NT2/D1 (cell line): Measurements from ENCODE around the gene HERC3.

ENCODE experiments used
- SUZ12 ChIP-seq: IDR thresholded peaks from 2 replicates; pipeline ENCODE4 v1.6.1; 2011; ENCODE audit not compliant: insufficient read length, insufficient read depth; ENCODE audit errors: extremely low read depth
- YY1 ChIP-seq: IDR thresholded peaks from 2 replicates; pipeline ENCODE4 v1.6.1; 2011; ENCODE audit not compliant: insufficient read length, insufficient read depth

DNA sequence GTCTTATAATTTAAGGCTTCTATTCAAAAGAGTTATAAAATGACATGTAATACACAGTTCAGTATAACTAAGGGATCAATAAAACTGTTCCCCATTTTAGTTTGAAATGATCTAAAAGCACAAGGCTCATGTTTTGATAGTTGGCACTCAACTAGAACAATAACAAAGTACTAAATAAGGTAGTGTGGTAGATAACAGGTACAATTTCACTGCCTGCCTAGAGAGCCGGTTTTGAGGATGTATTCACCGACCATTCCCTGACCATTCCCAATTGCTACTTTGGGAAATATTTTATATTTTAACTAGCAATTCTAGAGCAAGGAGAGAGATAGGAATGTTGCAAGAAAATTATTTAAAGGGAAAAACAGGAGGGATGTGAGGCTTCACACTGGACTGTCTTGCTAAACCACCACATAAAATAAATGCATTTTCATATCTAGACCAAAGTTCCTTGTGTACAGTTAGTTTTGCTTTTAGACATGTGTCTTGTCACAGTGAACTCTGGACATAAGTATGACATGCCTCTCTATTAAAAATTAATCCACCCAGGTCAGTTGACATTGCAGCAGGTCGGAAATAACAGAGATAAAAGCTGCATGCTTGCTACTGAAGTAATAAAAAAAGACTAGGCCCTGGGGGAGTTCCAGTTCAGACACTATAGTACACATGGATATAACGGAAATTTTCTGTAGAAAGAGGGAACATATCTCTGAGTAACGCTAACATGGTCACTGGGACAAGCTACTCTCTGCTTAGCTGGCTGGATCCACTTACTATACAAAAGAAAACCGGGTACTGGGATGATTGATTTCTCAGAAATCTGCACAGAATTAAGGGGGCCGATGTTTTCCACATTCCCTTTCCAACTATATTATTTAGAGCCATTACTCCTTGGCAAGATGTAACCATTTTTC, 161.6 kb downstream of the HERC3 start:
- TF ChIP-seq YY1 = no peak
- no peak for TF ChIP-seq SUZ12
